Brain microvascular endothelial cell (primary cell): ENCODE measurements around the gene SLC6A7.

Experiments
- DNase-seq: peaks from one replicate; pipeline ENCODE4 v3.0.0-alpha.2; 2020
- H3K27ac ChIP-seq: fragments of 250-450 bp; sonication (Bioruptor Pico); 2 replicates; pipeline ENCODE4 v1.5.1; 2020; ENCODE audit warnings: mild to moderate bottlenecking, moderate library complexity
- H3K27me3 ChIP-seq: fragments of 250-450 bp; sonication (Bioruptor Pico); replicated peaks from 2 replicates; pipeline ENCODE4 v1.5.1; 2020; ENCODE audit warnings: mild to moderate bottlenecking
- H3K36me3 ChIP-seq: fragments of 250-450 bp; sonication (Bioruptor Pico); replicated peaks from 2 replicates; pipeline ENCODE4 v1.5.1; 2020; ENCODE audit warnings: mild to moderate bottlenecking
- H3K4me3 ChIP-seq: 2 replicates; pipeline ENCODE4 v1.5.1; 2011; ENCODE audit warnings: low read depth, mild to moderate bottlenecking, control low read depth, low read length, moderate library complexity
- CTCF ChIP-seq: IDR thresholded peaks from 2 replicates; pipeline ENCODE4 v1.5.1; 2011; ENCODE audit warnings: low read depth, mild to moderate bottlenecking, moderate library complexity, low read length, control low read depth, inconsistent platforms; ENCODE audit errors: missing control alignments
- in situ Hi-C: cut with HindIII; loops from 2 replicates; pipeline ENCODE4 v1.10.0; 2017; ENCODE audit warnings: low sequenced_read_pairs, low pct_ligation_motif_present

Gene SLC6A7

GRCh38 chr5:150241298-150242160 is 51.7 kb downstream of the SLC6A7 start:
- no peak for DNase-seq
- in situ Hi-C loops: no loop called here
- H3K27me3 ChIP-seq: no peaks in the 10 kb centered on the region
- H3K4me3 ChIP-seq: no peak overlapping the region
- H3K27ac ChIP-seq: no peak overlapping the region
- H3K36me3 ChIP-seq: no peaks in the 10 kb centered on the region
- no peak for TF ChIP-seq CTCF

GRCh38 chr5:150242251-150242894 is 52.5 kb downstream of the SLC6A7 start:
- no peak for DNase-seq
- Histone ChIP-seq H3K36me3 (no peaks in the 10 kb centered on the region), H3K27me3 (no peaks in the 10 kb centered on the region), H3K4me3 (no peak overlapping the region), H3K27ac (no peak overlapping the region)
- no peak for TF ChIP-seq CTCF
- in situ Hi-C loops: no loop called here

GRCh38 chr5:150243590-150243989 is 53.7 kb downstream of the SLC6A7 start:
- H3K27ac ChIP-seq: no peak overlapping the region
- H3K4me3 ChIP-seq: no peak overlapping the region
- no peak for TF ChIP-seq CTCF
- no peaks in the 10 kb centered on the region for H3K36me3 ChIP-seq
- in situ Hi-C loops: no loop called here
- no peaks in the 10 kb centered on the region for H3K27me3 ChIP-seq
- DNase-seq: no peak

GRCh38 chr5:150244209-150244608 is 54.3 kb downstream of the SLC6A7 start:
- no peak for DNase-seq
- in situ Hi-C loops: no loop called here
- Histone ChIP-seq H3K27ac (no peak overlapping the region), H3K27me3 (no peaks in the 10 kb centered on the region), H3K36me3 (no peaks in the 10 kb centered on the region), H3K4me3 (no peak overlapping the region)
- TF ChIP-seq CTCF: no peak

- TF ChIP-seq CTCF: no peak
- H3K27me3 ChIP-seq: no peaks in the 10 kb centered on the region
- H3K4me3 ChIP-seq: no peak overlapping the region
- no peaks in the 10 kb centered on the region for H3K36me3 ChIP-seq
- H3K27ac ChIP-seq: no peak overlapping the region
- in situ Hi-C loops: no loop called here
- DNase-seq: no peak
These were observed 55.4 kb downstream of the SLC6A7 start for GRCh38 chr5:150245111-150245789.
